ENCODE data around the gene TMEM97.
"Not testable (repeated sequence)": the region's sequence is repeated elsewhere in the genome, so short reads cannot be mapped to it uniquely, and the experiment has no call there.

TMEM97 gene

DNA sequence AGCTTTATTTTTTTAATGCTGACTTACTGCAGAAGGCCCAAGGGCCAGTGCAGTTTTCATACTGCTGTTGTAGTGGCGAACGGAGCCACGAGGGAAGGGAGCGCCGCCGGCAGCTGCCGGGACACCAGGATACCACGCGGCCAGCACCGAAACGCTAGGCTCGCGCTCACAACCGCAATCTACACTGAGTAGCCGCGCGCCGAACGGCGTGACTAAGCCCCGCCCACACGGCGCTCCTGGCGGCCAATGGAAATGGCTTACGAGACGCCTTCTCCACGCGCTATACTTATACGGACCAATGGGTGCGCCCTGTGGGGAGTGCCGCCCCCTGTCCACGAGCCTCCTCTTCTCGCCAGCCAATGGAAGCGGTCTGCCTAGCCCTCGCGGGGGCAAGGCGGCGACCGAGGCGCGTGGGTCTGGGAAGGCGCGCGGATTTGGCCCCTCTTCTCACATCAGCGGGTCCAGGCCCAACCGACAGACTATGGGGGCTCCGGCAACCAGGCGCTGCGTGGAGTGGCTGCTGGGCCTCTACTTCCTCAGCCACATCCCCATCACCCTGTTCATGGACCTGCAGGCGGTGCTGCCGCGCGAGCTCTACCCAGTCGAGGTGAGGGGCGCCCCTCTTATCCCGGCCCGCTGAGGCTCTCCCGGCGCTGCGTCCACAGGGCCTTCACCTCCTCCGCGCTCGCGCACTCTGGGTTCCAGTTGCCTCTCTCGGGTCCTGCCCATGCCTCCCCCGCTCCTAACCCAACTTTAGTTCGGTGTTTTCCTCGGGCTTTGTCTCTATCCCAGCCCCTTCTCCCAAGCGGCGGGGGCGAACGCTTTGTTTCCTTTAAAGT is at the start of gene TMEM97:
TMEM97 (plus strand) TSS at position 442 of the 839 bp plus-strand sequence; CDS start at position 482, 40 bp downstream.
- peak; percentile 86 to 89 for DNase-seq (ENCODE audit: low read depth in 2 of 2)

DNA sequence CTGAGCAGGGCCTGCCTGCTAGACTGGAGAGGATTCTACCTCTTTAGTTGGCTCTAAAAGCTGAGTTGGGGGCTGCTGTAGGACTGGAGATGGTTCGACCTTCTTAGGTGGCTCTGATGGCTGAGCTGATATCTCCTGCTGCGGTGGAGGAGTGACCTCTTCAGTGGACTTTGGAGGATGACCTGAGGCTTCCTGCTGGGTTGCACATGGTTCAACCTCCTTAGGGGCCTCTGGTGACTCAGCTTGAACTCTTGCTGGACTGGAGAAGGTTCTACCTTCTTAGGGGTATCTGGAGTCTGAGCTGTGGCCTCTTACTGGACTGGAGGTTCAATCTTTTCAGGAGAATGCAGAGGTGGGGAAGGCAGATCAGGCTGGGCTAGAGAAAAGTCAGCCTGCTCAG is 48.9 kb upstream of the TMEM97 start:
- no peak for DNase-seq (ENCODE audit: low read depth in 2 of 2)

DNA sequence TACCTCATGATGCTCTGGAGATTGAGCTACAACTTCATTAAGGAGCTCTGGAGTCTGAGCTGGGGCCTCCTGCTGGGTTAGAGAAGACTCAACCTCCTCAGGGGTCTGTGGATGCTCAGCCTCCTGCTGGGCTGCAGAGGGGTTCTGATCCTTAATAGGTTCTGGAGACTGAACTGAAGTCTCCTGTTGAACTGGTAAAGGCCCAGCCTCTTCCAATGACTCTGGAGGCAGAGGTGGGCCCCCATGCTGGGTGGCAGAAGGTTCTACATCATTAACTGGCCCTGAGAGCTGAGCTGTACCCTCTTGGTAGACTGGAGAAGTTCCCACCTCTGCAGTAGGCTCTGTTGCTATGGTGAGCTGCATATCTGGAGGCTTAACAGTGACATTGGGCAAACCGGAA is 48.1 kb upstream of the TMEM97 start:
- no peak for DNase-seq (ENCODE audit: low read depth in 2 of 2)

DNA sequence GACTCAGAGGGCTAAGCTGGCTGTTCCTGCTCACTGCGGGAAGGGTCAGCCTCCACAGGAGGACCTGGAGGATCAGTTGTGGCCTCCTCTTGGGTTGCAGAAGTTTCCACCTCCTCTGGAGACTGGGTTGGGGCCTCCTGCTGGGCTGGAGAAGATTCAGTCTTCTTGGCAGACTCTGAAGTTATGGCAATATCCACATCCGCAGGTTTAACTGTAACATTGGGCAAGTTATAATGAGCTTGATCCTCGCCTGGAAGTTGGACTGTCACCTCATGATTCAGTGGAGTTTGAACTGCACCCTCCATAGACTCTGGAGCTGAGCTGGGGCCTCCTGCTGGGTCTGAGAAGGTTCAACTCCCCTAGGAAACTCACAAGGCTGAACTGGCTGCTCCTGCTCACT is 47.6 kb upstream of the TMEM97 start:
- DNase-seq (ENCODE audit: low read depth in 2 of 2) = no peak

DNA sequence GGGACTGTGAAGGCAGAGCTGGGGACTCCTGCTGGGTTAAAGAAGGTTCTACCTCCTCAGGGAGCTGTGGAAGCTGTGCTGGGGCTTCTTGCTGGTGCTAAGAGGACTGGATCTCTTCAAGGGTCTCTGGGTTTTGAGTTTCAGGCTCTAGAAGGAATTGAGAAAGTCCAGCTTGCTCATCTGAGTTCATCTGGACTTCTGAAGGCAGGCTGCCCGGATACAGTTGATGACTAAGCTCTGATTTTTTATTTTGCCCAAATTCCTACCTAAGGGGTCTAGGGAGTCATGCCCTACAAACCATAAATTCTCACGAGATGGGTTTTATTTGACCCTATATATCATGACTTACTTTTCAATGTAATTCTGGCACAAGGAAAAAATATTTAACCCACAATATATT is 46.8 kb upstream of the TMEM97 start:
- no peak for DNase-seq (ENCODE audit: low read depth in 2 of 2)

DNA sequence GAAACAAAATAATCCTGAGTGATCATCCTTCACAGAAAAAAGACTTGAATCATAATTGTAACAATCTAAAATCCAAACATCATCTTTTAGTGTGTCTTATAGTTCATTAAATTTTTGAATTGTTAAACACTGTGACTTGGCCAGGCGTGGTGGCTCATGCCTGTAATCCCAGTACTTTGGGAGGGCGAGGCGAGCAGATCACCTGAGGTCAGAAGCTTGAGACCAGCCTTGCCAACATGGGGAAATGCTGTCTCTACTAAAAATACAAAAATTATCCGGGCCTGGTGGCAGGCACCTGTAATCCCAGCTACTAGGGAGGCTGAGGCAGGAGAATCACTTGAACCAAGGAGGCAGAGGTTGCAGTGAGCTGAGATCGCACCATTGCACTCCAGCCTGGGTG is 45.7 kb upstream of the TMEM97 start:
- not testable (repeated sequence) for DNase-seq (ENCODE audit: low read depth in 2 of 2)

DNA sequence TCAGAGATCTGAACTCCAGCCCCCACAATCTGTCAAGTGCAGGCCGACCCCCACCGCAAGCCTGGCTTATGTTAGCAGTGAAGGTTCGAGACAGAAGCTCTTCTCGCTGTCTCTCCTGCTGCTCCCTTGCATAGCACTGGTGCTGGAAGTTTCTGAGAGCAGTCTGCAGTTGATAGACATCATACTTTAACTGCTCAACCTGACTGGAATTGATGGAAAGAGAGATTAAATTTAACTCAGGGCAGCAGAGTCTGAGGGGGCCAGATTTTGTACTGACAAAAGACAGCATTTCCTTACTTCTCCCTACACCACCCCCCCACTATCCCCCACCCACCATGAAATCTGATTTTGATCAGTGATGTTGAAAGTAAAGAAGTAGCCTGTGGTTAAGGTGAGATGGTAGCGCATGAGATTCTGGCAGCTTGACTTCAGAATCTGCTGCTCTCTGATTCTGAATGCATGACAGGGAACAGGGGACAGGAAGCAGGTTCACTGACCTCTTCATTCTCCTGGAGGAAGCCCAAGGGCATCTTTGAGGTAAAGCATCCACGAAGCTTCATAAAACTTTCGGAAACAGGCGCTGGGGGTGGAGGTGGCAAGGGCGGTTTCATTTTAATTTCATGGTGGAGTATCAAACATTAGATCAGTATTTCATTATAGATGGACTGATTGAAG is 44.3 kb upstream of the TMEM97 start:
- no peak for DNase-seq (ENCODE audit: low read depth in 2 of 2)

DNA sequence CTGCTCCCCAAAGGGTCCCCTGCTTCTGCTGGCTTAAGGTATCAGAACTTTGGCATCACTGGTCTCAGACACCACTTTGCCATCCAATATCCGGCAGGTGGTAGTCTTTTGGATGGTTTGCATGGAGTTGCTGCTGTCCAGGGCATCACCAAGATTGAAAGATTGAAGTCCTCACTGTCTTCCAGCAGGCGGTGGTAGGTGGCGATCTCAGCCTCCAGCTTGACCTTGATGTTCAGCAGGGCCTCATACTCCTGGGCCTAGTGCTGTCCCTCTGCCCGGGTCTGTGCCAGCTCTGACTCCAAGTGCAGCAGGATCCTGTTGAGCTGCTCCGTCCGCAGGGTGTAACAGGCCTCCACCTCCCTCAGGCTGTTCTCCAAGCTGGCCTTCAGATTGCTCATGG is 43.0 kb upstream of the TMEM97 start:
- DNase-seq (ENCODE audit: low read depth in 2 of 2) = no peak

DNA sequence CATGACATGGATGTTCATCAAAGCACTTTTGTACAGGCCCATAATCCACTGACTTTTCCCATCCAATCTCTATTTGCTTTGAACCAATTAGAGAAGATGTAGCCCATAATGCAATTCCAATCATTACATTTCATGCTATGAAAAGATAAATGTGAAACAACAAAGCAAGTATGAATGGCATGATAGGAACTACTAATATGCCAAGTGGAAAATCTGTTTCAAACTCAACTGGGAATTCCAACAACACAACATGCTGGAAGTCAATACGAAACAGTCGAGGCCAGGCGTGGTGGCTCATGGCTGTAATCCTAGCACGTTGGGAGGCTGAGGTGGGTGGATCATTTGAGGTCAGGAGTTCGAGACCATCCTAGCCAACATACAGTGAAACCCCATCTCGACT is 39.6 kb upstream of the TMEM97 start:
- DNase-seq (ENCODE audit: low read depth in 2 of 2) = no peak

DNA sequence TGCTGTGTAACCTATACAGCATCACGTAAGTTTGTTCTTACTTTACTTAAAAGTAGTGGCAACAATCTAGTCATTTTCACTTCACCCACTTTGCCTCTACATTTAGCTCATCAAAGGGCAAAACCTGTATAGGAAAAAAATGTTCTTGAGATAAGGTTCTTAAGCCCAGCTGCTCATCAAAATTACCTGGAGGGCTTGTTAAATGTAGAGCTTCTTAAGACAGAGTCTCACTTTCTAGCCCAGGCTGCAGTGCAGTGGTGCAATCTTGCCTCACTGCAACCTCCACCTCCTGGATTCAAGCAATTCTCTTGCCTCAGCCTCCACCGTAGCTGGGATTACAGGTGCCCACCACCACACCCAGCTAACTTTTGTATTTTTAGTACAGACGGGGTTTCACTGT is 38.2 kb upstream of the TMEM97 start:
- no peak for DNase-seq (ENCODE audit: low read depth in 2 of 2)

DNA sequence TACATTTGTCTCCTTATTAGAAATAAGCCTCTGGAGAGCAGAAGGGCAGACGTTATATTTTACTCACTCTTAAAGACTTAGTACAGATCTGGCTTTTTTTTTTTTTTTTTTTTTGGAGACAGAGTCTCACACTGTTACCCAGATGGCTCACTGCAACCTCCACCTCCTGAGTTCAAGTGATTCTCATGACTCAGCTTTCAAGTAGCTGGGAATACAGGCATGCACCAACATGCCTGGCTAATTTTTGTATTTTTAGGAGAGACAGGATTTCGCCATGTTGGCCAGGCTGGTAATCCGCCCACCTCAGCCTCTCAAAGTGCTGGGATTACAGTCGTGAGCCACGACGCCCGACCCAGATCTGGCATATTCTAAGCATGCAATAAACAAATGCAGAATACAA is 36.4 kb upstream of the TMEM97 start:
- DNase-seq (ENCODE audit: low read depth in 2 of 2) = no peak

DNA sequence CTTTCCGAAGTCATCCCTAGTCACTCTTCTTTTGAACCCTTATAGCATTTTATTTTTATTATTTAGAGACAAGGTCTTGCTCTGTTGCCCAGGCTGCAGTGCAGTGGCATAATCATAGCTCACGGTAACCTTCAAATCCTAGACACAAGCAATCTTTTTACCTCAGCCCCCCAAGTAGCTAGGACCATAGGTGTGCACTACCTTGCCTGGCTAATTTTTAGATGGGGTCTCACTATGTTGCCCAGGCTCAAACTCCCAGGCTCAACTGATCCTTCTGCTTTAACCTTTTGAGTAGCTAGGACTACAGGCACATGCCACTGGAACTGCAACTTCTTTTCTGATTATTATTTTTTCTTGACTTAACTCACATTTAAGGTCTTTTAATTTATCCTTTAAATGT is 33.0 kb upstream of the TMEM97 start:
- no peak for DNase-seq (ENCODE audit: low read depth in 2 of 2)

DNA sequence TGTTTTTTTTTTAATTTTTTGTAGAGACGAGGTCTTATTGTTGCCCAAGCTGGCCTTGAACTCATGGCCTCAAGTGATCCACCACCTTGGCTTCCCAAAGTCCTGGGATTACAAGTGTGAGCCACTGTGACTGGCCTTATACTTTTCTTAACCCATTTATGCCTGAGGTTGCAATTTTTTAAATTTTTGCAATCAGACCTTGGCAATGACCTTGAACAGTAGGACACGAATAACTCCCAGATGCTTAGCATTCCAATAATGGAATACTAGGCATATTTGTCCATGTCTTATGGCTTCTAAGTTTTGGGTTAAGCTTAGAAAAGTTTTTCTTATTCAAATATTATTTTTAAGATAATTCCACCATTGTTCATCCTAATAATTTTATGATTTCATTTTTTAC is 28.3 kb upstream of the TMEM97 start:
- DNase-seq (ENCODE audit: low read depth in 2 of 2) = no peak

DNA sequence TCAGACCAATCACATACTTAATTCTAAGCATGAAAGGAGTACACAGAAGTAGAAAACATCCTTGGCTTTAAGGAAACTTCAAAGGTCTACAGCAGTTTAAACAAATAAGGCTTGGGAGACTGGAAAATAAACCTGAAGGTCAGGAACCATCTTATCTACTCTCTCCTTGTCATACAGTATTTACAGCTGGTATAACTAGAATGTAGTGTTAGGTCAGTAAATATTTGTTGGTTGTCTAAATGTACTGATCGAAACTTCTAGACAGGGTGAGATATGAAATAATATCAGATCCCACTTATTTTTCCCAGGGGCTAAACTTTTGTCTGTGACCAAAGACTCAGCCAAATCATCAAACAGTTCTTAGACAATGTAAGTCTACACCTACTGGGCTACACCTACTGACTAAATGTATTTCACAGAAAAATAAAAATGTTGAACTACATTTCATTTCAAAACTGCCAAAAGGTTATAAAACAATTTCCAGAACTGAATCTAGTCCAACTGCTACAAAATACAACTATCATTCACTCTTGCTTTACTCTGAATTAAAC is 27.1 kb upstream of the TMEM97 start:
- no peak for DNase-seq (ENCODE audit: low read depth in 2 of 2)

DNA sequence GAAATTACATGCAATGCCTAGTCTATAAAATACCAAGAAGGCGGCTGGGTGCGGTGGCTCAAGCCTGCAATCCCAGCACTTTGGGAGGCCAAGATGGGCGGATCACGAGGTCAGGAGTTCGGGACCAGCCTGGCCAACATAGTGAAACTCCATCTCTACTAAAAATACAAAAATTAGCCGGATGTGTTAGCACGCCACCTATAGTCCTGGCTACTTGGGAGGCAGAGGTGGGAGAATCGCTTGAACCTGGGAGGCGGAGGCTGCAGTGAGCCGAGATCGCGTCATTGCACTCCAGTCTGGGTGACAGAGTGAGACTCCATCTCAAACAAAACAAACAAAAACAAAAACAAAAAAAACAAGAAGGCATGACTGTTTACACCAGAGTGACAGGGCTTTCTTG is 26.1 kb upstream of the TMEM97 start:
- DNase-seq (ENCODE audit: low read depth in 2 of 2) = not testable (repeated sequence)

DNA sequence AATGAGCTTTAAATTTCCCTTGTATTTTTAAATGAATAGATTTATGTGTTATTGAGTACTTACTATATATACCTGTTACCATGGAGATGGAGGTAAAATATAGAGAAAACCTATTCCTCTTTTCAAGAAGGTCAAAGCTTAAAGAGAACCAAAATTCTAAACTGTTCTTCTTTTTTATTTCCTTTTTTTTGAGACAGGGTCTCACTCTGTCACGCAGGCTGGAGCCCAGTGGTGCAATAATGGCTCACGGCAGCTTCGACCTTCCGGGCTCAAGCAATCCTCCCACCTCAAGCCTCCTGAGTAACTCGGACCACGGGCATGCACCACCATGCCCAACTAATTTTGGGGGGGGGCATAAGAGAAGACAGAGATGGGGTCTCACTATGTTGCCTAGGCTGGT is 25.0 kb upstream of the TMEM97 start:
- DNase-seq (ENCODE audit: low read depth in 2 of 2) = no peak

DNA sequence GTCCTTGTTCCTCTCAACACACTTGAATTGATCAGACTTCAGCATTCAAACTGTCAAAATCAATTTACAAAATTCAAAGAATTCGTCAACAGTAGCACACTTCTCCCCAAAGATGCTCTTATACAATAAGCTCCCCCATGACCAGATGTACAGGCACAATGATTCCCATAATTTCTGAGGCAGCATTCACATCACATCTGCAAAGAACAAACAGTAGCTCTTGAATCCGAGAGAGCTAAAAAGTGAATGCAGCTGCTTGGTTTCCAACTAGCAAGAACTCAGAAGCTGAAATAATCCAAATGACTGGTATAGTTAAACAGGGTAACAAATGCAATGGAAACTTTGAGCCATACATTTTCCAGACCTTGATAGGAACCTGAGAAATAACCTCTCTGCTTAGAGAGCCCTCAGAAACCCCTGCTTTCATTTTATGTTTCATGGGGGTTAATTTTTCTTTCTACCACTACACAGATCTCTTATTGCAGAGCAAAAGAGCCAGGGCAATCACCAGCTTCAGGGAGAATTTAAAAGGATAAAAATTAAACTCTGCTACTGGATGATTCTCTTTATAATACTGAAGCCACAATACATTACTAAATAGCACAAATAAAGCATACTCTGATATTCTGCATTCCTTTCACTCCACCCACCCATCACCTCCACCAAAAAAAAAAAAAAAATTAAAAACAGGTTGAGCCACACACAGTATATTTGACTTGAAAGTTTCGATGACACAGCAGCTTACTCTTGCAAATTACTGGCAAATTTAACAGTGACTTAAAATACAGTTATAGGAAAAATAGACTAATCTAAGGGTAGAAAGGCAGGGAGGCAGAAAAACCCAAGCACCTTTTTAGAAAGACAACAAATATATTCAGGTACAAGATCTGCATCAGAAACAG is 23.1 kb upstream of the TMEM97 start:
- no peak for DNase-seq (ENCODE audit: low read depth in 2 of 2)

DNA sequence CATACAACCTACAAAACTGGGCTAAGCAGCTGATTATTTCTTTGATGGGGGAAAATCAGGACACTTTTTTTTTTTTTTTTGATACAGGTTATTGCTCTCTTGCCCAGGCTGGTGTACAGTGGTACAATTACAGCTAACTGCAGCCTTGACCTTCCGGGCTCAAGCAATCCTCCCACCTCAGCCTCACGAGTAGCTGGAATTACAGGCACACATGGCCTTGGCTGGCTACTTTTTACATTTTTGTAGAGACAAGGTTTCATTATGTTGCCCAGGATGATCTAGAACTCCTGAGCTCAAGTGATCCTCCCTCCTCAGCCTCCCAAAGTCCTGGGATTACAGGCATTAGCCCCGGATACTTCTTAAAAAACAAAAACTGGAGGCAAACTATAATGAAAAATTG is 20.6 kb upstream of the TMEM97 start:
- DNase-seq (ENCODE audit: low read depth in 2 of 2) = no peak

DNA sequence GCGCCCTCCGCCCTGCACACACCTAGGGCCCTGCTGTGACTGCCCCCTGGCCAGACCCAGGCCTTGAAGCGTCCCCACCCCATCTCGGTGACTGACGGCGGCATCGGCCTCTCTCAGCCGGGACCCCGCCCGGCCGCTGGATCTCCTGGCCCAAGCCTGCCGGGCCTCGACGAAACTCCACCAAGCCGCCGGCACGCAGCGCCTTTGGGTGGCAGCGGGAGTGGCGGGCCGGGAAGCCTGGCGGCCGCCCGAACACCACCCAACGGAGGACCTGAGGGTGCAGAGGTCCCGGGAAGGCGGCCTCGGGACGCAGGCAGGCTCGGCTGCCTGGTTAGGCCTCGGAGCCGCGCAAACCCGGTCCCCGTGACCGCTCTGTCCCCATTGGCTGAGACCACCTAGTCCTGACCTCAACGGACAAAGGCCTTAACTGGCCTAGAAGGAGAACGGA is 12.0 kb upstream of the TMEM97 start:
- DNase-seq (ENCODE audit: low read depth in 2 of 2) = no peak

DNA sequence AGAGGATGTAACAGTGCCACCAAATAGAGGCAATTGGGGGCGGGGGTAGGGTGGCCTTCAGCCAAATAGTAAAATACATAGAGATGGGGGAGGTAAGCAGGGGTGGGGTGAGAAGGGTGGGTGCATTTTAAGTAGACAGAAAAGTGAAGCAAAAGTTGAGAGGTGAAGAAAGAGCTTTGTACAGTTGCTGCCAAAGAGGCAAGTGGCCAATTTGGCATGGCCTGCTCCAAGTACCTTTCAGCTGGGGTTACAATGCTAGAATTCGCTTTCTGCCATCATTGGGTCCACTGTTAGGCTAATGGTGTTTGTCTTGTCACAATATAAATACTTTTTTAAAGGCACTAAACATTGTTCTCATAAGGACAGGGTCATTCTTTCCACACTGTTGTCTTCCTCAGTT is 5.2 kb upstream of the TMEM97 start:
- no peak for DNase-seq (ENCODE audit: low read depth in 2 of 2)

DNA sequence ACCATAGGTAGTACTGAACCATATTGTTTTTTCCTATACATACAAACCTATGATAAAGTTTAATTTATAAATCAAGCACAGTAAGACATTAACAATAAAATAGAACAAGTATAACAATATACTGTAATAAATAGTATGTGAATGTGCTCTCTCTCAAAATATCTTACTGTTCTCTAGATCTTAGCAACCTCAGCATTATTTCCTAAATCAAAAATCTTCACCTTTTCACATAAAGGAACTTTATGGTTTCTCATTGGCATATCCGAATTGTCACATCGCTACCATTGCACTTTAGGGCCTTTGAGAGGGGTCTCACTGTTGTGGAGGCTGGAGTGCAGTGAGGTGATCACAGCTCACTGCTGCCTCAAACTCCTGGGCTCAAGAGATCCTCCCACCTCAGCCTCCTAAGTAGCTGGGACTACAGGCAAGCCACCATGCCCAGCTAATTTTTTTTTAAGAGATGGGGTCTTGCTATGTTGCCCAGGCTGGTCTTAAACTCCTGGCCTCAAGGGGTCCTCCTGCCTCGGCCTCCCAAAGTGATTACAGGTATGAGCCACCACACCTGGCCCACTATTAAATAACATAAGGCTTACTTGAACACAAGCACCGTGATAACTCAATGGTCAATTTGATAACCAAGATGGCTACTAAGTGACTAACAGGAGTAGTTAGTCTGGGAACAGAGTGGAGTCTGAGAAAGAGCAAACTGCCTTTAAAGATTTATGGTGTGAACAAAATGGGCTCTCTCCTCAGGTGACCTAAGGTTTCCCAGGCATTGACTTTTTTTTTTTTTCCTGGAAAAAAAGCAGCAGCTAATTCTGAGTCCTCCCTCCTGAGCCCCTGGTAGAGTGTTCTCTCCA is 2.9 kb upstream of the TMEM97 start:
- no peak for DNase-seq (ENCODE audit: low read depth in 2 of 2)

Data from stimulated activated CD8-positive, alpha-beta memory T cell treated with anti-CD3 and anti-CD28 coated beads, Interleukin-2, amount 100 ng/mL, for 1 hour (primary cell).